Vagina (tissue), 2 donors: Measurements from ENCODE around the gene IDUA.

Experiments
- CTCF ChIP-seq, 3 experiments: fragments of 450-650 bp in 2 of 3; fragments of 200-600 bp in 1 of 3; sonication (generic) in 1 of 3; IDR thresholded peaks; one replicate each; pipeline ENCODE4 v1.5.1; 2017 to 2019; ENCODE audit warnings: antibody characterized with exemption in 3 of 3, mild to moderate bottlenecking in 2 of 3, moderate library complexity in 2 of 3
- POLR2A ChIP-seq, 2 donors: fragments of 450-650 bp; IDR thresholded peaks; one replicate each; pipeline ENCODE4 v1.6.1; 2017; ENCODE audit warnings: antibody characterized with exemption in 2 of 2, mild to moderate bottlenecking in 2 of 2, moderate library complexity in 2 of 2
- POLR2AphosphoS5 ChIP-seq, 2 donors: sonication (generic); formaldehyde crosslinking; IDR thresholded peaks; one replicate each; pipeline ENCODE4 v1.9.0; 2017; ENCODE audit warnings: antibody characterized with exemption in 2 of 2, mild to moderate bottlenecking in 2 of 2, low read depth in 1 of 2; ENCODE audit not compliant: insufficient read depth in 1 of 2

- no peak for TF ChIP-seq POLR2AphosphoS5 (IDR thresholded peaks at IDR 0.05; ENCODE audit: insufficient read depth in 1 of 2, low read depth in 1 of 2)
- TF ChIP-seq CTCF (IDR thresholded peaks at IDR 0.05) = no peak
- TF ChIP-seq POLR2A (IDR thresholded peaks at IDR 0.05) = no peak
These were observed 36.3 kb downstream of the IDUA start for GRCh38 chr4:1023075-1023640.
